ENCODE results near the gene SYNE2.

DNA sequence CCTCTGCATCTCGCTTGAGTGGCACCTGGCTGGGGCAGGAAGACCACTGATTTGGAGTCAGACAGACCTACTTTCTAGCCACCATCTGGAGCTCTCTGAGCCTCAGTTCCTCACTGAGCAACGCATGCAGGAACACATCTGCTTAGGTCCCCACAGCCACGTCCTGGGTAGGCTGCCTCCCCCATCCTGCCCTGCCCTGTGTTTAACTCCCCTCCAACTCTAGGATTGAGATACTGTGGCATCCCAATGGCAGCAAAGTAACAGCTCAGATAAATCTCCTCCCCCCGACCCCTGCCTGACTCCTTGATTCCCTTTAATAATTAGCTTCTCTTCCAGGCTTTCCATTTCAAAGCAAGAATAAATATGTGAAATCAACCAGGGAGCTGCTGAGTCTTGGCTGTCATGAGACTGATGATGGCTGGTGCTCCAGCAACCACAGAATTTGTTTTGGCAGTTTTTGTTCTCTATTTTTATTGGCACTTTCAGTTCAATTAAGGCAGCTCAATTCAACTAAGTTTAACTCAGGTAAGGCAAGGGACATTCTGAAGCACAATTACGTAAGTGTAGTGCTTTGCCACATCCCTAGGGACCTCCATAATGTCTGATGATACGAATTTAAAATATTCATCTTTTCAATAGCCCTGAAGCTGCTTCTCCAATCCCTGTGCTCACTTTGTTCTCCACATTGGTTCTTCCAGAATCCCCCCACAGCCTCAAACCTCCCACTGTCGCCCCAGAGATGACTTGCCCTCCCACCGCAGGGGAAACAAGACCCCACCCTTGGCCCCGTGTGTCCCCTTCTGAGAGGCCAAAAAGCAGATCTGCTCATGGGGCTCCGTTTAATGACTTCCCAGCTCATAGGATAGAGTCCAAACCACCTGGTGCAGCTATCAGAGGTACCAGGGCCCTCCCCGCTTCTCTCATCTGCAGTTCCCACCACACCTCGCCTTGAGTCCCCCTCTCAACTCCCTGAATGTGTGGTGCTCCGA, 383.1 kb downstream of the SYNE2 start:
- TF ChIP-seq, protein P1, sequence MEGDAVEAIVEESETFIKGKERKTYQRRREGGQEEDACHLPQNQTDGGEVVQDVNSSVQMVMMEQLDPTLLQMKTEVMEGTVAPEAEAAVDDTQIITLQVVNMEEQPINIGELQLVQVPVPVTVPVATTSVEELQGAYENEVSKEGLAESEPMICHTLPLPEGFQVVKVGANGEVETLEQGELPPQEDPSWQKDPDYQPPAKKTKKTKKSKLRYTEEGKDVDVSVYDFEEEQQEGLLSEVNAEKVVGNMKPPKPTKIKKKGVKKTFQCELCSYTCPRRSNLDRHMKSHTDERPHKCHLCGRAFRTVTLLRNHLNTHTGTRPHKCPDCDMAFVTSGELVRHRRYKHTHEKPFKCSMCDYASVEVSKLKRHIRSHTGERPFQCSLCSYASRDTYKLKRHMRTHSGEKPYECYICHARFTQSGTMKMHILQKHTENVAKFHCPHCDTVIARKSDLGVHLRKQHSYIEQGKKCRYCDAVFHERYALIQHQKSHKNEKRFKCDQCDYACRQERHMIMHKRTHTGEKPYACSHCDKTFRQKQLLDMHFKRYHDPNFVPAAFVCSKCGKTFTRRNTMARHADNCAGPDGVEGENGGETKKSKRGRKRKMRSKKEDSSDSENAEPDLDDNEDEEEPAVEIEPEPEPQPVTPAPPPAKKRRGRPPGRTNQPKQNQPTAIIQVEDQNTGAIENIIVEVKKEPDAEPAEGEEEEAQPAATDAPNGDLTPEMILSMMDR (IDR thresholded peaks at IDR 0.05): no peak
- TF ChIP-seq POLR2A (IDR thresholded peaks at IDR 0.05): no peak

Data from gastroesophageal sphincter (tissue), 3 donors.